NCI-H524 treated with DMSO at 0.1 percent for 48 hours (cell line): ENCODE results near the gene MARK2.

Experiments used
- DNase-seq: peaks from one replicate; lab custom pipeline; 2025; lab: John Stamatoyannopoulos, UW

The MARK2 gene

DNA sequence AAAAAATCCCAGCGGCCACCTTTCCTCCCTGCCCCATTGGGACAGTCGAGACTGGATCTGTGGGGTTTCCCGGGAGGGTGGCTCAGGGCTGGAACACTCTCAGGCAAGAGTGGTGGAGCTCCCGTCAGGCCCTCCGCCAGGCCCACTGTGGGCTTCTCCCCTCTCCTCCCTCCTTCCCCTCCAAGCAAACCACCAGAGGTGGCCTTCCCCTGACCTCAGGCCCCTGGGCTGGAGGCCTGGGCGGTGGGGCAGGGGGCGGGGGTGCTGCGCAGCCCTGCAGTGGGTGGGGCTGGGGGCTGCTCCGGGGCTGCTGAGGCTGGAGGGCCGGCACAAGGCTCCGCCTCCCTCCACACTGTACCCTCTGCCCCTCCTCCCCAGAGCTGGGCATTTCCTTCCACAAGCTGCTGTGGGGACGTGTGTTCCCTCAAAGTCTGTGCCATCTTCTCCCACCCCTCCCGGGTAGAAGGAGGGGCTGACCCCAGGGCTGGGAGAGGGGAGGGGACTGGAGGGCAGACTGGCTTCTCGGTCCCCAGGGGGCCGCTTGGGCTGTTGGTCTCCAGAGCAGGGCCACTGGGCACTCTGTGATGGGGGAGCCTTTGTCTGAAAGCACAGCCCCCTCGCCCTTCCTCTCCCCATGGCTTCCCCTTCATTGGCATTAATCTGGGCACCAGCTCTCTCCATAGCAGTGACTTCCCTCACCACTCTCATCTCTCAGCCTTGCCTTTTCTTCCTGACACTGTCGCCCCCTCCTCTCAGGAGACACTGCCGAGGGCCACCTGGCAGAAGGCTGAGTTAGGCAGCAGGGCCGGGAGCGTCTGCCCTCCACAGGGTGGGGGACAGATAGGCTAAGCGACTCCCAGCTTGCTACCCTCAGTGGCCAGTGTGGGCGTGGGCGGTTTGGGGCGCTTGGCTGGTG is 70.9 kb downstream of the MARK2 start:
- DNase-seq = peak; percentile 36

DNA sequence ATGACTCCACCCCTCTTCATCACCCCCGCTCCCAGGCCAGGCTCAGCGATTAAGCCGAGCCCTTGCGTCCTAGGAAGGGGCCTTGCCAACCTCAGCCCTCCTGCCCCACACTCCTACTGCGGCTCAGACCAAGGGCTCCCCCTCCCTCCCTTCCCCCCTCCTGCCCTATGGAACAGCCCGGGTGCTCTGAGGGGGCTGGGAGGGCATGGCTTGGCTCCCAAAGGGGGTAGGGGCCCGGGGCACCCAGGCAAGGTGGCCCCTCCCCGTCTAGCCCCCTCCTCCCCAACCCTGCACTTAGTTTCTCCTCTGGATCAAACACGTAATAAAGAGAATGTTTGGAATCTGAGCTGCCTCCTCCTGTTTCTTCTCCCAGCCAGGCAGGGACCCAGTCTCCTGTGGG is 71.8 kb downstream of the MARK2 start:
- DNase-seq = no peak

DNA sequence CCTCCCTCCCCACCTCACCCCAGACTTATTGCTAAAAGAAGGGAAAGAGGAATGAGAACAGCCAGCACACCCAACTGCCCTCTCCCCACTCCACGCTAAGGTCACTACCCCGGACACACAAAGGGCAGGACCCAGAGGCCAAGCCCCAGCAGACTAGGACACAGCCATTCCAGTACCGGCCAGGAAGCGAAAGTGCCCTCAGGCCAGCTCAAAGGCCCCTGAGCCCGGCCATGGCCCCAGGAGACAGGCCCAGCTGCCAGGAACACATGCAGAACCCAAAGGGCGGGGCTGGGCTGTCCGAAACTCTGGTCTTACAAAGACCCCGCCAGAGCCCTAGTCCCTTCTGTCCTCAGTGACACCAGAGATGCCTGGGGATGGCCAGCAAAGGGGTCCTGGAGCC is 72.5 kb downstream of the MARK2 start:
- DNase-seq = no peak

DNA sequence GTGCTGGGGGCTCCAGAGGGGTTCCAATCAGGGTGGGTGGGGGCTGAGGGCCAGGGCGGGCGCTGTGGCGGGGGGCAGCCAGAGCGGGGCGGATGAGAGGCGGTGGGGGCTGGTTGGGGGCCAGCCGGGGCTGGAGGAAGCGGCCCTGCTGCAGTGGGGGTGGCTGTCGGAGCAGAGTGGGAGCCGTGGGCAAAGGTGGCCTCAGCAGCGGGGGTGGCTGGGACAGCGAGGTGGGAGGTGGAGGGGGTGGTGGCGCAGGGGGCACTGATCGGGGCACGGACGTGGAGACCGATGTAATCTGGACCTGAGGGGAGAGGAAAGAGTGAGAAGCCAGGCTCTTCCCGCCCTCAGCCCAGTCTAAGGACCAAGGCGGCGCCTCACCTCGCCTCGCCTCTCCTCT is 73.0 kb downstream of the MARK2 start:
- no peak for DNase-seq

DNA sequence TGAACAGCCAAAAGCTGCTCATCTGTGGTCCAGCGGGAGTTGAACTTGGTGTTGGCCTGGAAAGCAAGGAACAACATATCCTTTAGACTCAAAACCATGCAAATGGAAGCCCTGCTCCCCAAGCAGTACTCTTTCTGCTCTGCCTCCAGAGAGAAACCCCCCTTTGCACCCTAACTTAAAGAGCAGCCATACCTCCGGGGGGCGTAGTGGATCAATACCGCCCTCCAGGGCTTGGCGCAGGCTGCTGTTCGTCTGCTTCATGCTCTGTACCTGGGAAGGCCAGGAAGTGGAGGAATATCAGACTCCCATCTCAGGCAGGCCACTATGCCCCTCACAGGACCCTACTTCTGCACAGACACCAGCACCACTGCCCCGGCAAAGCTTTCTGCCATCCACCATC is 73.8 kb downstream of the MARK2 start:
- no peak for DNase-seq

DNA sequence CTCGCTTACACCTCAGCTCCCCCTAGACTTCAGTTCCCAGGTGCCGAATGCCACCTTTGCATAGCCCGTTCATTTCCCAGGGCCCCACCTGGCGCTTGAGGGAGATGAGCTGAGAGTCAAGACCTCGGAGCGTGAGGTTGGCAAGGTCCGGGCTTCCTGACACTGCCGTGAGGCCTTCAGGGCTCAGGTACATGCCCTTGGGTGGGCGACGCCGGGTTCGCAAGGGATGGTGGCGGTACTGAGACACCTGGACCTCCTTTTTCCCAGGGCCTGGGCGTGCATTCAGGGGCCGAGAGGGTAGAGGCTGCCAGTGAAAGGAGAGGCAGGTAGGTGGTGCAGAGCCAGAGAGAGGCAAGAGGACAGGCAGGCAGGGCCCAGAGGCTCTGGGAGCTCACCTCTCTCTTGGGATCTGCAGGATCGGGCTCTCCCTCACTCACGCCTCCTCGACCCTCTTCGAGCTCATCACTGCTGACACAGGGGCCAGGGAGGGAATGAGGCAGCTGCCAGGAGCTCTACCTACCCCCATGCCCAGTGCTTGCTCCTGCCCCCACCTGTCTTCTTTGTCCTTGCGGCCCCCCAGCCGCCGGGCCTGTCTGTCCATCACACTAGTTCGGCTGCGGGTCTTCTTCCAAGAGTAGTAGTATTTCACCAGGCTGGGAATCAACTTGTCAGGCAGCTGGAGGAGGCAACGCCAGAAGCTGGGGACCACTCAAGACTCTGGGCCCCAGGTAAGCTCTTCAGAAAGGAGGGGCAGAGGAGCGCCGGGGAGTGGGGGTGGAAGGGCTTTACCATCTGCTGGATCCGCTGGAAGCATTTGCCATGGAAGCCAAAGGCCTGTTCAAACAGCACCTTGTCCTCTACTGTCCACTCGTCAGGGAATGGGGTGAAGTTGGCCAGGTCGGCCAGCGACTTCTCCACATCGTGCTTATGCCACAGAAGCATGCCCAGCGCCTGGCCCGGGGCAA is 75.2 kb downstream of the MARK2 start:
- no peak for DNase-seq

DNA sequence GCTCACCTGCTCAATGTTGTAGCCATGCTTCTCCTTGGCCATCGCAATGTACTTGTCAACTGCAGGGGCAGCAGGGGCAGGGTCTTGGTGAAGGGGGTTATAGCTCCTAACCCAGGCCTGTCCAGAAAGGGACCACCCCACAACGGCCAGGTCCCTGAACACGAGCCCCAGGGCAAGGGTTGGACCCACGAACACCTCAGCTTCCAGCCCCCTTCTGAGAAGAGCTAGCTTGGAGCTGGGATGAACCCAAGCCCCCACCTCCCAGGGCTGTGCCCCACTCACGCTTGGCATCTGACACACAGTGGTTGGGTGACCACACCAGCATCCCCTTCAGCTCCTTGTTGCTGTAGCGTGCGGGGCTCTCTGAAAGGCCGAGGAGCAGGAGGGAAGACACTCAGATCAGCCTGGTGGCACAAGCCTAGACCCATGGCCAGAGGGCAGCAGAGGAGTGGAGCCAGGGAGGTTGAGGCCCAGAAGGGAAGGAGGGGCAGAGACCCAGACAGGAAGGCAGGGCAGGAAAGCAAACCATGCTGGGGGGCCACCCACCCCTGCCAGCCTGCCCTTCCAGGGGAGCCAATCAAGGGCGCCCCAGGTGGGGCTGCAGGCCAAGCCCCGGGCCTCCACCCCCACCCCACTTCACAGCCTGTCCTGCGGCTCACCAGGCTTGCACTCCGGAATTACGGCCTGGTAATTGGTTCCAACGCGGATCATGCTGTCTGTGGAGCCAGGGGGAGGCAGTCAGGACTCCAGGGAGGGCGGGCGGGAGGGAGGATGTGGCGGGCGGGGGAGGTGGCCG is 76.2 kb downstream of the MARK2 start:
- DNase-seq = no peak

DNA sequence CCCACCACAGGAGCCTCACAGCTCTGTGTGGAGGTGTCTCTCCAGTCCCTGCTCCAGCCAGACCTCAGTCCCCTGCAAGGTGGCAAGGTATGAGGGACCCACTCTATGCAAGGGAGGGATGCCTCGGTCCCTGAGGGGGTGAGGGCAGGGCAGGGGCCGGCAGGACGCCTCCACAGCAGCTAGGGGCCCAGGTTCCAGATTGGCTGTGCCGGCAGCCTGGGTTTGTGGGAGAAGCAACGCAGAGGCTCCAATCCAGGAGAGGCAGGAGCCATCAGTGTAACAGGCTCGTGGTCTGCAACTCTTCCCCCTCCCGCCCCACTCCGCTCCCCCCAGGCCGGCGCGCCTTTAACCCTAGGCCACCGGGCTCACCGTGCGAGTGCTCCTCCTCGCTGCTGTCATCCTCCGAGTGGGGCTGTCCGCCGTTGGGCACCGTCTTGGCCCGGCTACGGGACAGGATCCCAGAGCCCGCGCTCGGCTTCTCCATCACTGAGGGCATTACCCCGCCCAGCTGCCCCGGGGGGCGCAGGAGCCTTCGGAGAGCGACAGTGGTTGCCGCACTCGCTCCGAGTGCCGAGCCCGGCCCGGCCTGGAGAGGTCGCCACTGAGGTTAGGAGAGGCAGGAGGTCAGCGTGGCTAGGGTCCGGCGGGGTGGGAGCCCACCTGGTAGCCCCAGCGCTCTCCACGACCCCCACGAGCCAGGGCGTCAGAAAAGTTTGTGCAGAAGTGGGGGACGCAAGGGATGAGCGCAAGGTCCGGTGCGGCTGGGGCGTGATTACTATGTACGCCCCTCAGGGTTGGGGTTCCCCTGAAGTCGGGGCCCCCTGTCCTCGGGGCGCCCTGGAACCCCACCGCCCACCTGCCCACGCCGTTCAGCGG is 77.3 kb downstream of the MARK2 start:
- DNase-seq = no peak

DNA sequence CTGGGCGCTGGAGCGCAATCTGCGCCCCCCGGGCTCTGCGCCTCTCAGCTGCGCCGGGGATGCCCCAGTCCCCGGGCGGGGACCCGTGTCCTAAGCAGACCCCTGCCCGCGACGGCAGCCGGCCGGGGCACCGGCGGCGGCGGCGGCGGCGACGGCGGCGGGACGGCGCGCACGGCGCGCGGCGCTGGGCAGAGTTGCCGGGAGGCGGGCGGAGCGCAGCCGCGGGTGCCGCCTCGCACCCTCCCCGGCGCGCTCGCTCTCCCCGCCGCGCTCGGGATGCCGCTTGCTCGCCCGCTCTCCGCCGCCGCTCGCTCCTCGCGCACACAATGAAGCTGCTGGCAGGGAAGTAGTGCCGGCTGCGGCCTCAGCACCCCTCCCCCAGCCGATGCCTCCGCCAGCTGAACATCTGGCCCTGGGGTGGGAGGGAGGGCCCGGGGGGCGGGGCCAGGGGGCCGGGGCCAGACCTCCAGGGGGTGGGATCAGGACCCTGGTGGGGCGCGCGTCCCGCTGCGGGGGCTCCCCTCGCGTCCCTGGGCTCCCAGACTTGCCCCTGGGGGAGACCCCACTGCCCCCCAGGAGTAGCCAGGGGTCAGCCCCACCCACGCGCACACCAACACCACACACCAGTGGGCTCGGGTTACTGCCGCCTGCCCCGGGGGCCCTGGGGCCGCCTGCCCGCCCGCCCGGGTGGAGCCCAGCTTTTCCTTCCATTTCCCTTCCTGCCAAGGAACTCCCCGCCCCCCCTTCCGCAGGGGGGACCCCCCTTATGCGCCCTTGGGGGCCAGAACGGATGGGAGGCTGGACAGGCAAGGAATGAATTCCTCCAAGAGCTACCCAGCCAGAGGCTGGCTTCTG is 78.2 kb downstream of the MARK2 start, which contains the start of gene RCOR2:
RCOR2 (minus strand) TSS at position 328 of the 855 bp plus-strand sequence. CDS start 708 bp downstream, outside the sequence.
- DNase-seq = no peak

DNA sequence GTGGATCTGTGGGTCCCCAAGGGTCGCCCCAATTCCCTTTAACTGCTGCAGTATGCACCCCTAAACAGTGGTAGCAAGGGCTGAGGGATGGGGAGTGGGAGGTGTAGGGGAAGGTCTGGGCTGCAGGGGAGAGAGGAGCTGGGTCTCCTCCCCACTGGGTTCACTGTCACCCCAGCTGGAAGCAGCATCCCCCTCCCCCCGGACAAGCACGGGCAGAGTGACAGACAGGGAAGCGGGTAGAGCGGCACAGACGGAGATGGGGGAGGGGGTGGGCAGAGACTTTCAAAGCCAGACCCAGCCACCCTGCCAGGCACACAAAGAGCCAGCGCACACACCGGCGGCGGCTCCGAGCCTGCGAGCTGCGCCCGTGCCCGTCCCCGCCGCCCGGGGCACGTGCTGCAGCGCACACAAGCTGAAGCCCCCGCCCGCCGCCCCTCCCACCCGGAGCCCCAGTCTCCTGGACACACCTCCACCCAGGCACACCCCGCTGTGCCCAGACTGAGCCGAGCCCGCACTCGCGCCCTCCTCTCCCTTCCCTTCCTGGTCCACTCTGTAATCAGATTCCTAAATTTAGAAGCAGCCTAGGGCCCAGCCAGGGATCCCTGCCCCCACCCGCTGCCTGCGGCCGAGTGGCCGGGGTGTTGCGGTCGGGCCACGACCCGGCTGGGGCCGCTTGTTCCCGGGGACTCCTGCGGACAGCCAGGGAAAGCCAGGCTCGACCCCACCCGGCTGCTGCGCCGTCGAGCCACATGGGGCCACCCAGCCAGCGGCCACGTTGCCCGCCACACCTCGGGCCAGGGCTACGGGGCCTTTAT is 79.0 kb downstream of the MARK2 start:
- DNase-seq = peak; percentile 81

DNA sequence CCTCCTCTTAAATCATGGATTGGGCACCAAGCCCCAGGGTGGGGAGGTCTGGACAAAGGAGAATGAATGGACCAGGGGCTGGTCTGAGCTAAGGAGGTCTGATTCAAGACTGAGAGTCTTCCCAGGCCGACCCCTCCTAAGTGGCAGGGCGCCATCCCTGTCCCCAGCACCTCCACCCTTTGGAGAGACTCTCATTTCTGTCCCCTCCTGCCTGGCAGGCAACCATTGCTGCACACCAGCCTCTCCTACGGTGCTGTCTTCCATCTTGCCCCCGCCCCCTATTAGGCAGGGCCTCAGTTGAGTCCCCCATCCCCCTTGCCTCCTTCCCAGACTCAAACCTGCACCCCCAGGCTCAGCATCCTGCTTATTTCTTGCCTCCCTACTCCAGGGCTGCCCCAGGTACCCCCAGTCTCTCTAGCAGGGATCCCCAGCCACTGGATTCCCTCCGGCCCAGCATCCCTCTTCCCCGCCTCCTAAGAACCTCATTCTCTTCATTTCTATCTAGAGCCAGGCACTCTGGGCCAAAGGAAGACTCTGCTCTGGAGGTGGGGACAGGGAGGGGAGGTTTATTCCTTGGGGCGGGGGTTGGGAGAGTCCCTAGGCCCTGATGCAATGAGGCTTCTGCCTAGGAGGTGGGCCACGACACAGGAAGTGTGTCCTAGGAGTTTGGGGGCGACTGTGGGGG is 79.7 kb downstream of the MARK2 start:
- DNase-seq = peak; percentile 69

DNA sequence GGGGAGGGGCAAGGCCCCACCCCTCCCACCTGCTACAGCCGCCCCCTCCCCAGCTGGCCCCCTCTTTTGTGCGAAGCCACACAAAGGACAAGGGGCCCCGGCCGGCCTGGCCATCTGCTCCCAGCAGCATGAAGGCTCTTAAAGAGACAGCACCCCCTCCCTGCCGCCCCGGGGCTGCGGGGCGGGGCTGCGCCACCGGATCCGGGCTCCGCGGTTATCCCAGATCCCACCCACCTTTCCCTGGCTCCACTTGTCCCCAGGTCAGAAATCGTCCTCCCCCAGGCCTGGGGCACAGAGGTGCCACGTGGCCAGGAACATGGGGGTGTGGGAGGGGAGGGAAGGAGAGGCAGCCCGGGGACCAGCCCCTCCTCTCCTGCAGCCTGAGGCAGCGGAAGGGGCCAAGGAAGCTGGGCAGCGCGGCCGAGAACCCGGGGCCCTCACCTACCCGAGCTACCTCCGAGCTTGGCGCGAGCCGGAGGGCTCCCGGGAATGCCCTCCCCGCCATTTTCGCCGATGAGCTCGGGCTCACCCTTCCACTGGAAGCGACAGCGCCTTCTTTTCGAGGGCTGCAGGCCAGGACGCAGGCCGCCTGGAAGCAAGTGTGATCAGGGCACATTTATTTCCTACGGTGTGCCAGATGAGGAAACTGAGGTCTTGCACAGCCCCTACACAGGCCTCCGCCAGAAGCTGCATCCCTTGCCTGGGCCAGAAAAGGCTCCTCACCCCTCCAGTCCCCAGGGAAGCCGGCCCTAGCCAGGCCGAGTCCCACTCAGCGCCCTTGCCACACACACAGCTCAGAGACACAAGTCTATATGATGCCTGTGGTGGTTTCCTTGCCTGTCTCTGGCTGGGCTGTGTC is 80.6 kb downstream of the MARK2 start:
- peak; percentile 87 for DNase-seq

DNA sequence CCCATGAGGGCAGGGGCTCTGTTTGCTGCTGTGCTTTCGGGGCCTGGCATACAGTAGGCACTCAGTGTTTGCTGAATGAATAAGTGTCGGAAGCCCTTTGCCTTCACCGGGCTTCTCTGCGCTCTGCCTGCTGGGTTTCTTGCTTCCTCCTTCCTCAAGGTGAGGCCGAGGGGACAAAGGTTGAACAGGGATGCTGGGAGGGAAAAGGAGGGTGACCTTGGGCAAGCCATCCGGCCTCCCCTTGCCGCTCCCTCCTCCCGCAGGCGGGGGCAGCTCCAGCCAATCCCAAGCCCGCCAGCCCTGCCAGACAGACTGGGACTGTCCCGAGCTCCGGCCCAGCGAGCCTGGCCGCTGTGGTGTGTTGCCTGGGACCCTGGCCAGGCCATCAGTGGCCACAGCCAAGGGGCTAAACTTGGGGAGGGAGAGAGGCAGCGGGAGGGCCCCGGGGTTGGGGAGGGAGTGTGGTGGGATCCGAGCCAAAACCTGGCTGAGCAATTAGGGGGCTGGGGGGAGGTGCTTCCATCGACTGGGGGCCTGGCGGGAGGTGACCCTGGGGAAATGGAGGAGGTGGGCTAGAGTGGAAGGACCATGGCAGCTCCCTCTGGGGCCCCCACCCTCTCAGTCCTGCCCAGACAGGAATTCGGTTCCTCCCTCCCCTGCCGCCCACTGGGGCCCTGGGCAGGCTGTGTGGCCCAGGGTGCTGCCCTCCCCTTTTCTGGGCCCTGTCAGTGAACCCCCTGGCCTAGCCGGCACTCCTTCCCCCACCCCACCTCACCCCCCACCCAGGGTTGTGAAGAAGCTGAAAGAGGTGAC is 81.4 kb downstream of the MARK2 start:
- DNase-seq = no peak

DNA sequence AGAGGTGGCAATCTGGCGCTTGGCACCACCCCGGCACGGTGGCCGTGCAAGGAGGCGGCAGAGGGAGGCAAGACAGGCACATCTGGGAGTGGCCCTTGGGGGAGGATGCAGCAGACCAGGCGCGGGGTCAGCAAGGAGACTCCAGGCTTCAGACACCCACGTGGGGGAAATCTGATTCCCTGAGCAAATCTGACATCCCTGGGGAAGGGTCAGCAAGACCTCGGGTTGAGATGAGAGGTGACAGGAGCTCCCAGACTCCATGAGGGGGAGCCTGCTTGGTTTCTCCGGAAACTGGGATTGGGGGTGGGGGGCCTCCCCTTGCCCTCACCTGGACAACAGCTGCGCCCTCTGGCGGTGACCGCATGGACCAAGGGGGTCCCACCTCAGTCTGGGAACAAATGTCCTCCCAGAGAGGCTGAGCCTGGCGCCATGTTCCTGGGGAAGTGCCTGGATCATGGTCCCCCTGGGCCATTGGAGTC is 82.1 kb downstream of the MARK2 start:
- no peak for DNase-seq

DNA sequence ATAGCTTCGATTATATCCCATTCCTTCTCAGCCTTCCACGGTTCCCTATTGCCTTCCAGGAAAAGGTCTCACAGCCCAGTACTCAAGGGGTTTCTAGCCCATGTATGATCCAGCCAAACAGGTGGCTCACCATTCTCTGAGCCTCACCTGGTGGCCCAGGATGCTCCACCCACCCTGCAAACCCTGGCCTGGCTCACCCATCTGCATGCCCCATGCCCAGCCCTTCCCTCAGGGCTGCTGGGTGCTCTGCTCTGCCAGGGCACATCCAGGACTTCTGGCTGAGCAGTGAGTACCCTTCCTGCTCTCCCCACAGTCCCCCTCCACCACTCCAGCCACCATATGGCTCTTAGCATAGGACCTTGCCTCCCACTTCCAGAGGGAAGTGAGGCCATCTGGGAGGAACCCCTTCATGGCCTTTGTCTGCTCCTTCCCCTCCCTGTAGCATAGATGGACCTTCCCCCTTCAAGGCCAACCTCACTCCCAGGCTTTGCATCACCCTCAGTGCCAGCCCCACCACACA is 83.8 kb downstream of the MARK2 start:
- no peak for DNase-seq

DNA sequence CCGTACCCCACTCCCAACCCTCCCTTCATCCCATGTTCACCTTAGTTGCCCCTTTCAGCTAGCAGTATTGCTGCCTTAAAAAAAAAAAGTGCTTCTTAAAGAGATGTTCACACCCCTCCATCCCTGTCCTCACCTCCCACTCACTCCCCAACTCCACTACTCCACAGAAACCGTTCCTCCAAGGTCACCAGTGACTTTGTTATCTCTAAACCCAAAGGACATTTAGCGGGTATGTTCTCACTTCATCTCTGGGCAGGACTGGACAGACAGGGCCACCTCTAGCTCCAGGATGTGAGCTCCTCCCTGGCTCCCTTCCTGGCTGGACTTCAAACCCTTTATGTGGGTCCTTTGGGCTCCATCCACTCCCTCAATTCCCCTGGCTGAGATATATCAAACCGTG is 84.4 kb downstream of the MARK2 start:
- no peak for DNase-seq
